Endothelial cell (in vitro differentiated cells): ENCODE data around the gene KLB. TPM values are rescaled to one million over a fixed set of nuclear protein-coding genes. Genes with fewer than 3 reads are reported as not detected.
"Not testable (repeated sequence)": the region's sequence is repeated elsewhere in the genome, so short reads cannot be mapped to it uniquely, and the experiment has no call there.

ENCODE experiments used
- DNase-seq: peaks from one replicate; pipeline ENCODE4 v3.0.0; 2021; ENCODE audit warnings: low spot score
- H3K27ac Mint-ChIP-seq: one replicate; pipeline ENCODE4 v1.8.0; 2021; ENCODE audit warnings: mixed read lengths, inconsistent platforms; ENCODE audit not compliant: unreplicated experiment
- H3K27me3 Mint-ChIP-seq: one replicate; pipeline ENCODE4 v1.8.0; 2021; ENCODE audit warnings: mild to moderate bottlenecking, moderate library complexity, mixed read lengths, inconsistent platforms; ENCODE audit not compliant: unreplicated experiment
- H3K36me3 Mint-ChIP-seq: one replicate; pipeline ENCODE4 v1.8.0; 2021; ENCODE audit warnings: mild to moderate bottlenecking, low read depth, mixed read lengths, inconsistent platforms; ENCODE audit not compliant: unreplicated experiment
- H3K4me1 Mint-ChIP-seq: one replicate; pipeline ENCODE4 v1.8.0; 2021; ENCODE audit warnings: mild to moderate bottlenecking, mixed read lengths, inconsistent platforms; ENCODE audit not compliant: unreplicated experiment
- H3K4me3 Mint-ChIP-seq: one replicate; pipeline ENCODE4 v1.8.0; 2021; ENCODE audit warnings: mild to moderate bottlenecking, mixed read lengths, inconsistent platforms; ENCODE audit not compliant: unreplicated experiment
- H3K9me3 Mint-ChIP-seq: one replicate; pipeline ENCODE4 v1.8.0; 2021; ENCODE audit warnings: mixed read lengths, inconsistent platforms; ENCODE audit not compliant: unreplicated experiment
- long read RNA-seq: library from polyadenylated mRNA; unstranded; transcript quantifications from one replicate; pipeline ENCODE4 v2.0.0, GENCODE V29; 2020; ENCODE audit not compliant: unreplicated experiment
- total RNA-seq: library from RNA; stranded (reverse); fragmentation: NEBNext Ultra II Directional; extraction: Animal tissue kit (Norgen Biotek cat#: 25700); gene quantifications from one replicate; pipeline ENCODE4 v1.2.1, GENCODE V29; 2021; ENCODE audit not compliant: unreplicated experiment
- TF ChIP-seq, protein P1 (sequence below): fragments of 200-600 bp; sonication (generic); IDR thresholded peaks from one replicate; pipeline ENCODE4 v1.5.0; 2021; ENCODE audit warnings: antibody characterized with exemption; ENCODE audit not compliant: unreplicated experiment

Gene KLB
- total RNA-seq: not detected
- long read RNA-seq: 0 reads

DNA sequence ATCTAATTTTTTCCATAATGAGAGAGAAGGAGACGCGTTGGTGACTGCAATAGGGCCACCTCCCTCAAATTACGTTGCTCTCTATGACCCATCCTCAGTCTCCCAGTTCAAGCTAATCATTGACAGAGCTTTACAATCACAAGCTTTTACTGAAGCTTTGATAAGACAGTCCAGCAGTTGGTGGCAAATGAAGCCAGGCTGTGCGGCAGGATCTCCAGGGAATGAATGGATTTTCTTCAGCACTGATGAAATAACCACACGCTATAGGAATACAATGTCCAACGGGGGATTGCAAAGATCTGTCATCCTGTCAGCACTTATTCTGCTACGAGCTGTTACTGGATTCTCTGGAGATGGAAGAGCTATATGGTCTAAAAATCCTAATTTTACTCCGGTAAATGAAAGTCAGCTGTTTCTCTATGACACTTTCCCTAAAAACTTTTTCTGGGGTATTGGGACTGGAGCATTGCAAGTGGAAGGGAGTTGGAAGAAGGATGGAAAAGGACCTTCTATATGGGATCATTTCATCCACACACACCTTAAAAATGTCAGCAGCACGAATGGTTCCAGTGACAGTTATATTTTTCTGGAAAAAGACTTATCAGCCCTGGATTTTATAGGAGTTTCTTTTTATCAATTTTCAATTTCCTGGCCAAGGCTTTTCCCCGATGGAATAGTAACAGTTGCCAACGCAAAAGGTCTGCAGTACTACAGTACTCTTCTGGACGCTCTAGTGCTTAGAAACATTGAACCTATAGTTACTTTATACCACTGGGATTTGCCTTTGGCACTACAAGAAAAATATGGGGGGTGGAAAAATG lies at the start of gene KLB:
Gene KLB (plus strand): TSS at position 168 of the 821 bp plus-strand sequence. CDS start 20 bp downstream, at position 188.
- no peaks in the 10 kb centered on the region for H3K4me1 Mint-ChIP-seq
- no peaks in the 10 kb centered on the region for H3K36me3 Mint-ChIP-seq
- H3K27me3 Mint-ChIP-seq: no peaks in the 10 kb centered on the region
- no peak for DNase-seq
- TF ChIP-seq, protein P1, sequence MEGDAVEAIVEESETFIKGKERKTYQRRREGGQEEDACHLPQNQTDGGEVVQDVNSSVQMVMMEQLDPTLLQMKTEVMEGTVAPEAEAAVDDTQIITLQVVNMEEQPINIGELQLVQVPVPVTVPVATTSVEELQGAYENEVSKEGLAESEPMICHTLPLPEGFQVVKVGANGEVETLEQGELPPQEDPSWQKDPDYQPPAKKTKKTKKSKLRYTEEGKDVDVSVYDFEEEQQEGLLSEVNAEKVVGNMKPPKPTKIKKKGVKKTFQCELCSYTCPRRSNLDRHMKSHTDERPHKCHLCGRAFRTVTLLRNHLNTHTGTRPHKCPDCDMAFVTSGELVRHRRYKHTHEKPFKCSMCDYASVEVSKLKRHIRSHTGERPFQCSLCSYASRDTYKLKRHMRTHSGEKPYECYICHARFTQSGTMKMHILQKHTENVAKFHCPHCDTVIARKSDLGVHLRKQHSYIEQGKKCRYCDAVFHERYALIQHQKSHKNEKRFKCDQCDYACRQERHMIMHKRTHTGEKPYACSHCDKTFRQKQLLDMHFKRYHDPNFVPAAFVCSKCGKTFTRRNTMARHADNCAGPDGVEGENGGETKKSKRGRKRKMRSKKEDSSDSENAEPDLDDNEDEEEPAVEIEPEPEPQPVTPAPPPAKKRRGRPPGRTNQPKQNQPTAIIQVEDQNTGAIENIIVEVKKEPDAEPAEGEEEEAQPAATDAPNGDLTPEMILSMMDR: no peak
- H3K9me3 Mint-ChIP-seq: no peaks in the 10 kb centered on the region
- H3K4me3 Mint-ChIP-seq: no peak within 1 kb of the TSS
- no peak within 1 kb of the TSS for H3K27ac Mint-ChIP-seq

DNA sequence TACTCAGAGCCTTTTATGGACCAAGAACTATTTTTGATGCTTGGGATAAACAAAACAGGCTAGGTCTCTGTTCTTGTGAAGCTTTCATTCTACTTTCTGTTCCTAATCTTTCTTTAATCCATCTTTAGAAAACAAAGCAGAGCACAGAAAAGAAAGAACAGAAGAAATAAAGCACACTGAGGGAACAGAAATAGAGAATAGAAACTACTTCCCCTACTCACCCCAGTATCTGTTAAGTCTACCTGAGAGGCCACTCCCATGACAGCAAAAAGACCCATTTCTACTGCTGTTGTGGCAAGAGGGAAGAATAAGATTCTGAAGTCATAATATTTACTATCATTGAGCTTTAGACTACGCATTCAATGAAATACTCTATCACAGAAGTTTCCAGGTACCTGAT lies 49.7 kb upstream of the KLB start:
- TF ChIP-seq, protein P1: no peak
- Mint-ChIP-seq H3K27ac (no peak overlapping the region), H3K4me1 (peaks cover 7% of the 10 kb centered on the region)

DNA sequence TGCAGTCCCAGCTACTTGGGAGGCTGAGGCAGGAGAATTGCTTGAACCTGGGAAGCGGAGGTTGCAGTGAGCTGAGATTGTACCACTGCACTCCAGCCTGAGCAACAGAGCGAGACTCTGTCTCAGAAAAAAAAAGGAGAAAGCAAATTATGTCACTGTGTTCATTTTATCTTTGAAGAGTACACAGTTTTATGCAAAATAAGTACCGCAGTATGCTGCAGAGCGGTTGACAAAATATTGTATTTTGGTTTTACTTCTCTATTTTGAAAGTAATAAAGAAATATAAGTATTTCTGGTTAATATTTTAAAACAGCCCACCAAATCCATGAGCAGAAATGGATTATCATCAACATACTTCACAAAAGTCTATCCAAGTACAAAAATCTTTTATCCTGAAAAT lies 46.1 kb upstream of the KLB start:
- H3K9me3 Mint-ChIP-seq, H3K27me3 Mint-ChIP-seq, H3K36me3 Mint-ChIP-seq, H3K4me3 Mint-ChIP-seq, H3K4me1 Mint-ChIP-seq, H3K27ac Mint-ChIP-seq, DNase-seq: not testable (repeated sequence)

More for the DNA sequence above, 49.7 kb upstream of the KLB start:
- H3K36me3 Mint-ChIP-seq: no peaks in the 10 kb centered on the region
- no peak overlapping the region for H3K4me3 Mint-ChIP-seq
- H3K9me3 Mint-ChIP-seq: no peaks in the 10 kb centered on the region
- peaks cover 2% of the 10 kb centered on the region for H3K27me3 Mint-ChIP-seq
- DNase-seq: no peak

DNA sequence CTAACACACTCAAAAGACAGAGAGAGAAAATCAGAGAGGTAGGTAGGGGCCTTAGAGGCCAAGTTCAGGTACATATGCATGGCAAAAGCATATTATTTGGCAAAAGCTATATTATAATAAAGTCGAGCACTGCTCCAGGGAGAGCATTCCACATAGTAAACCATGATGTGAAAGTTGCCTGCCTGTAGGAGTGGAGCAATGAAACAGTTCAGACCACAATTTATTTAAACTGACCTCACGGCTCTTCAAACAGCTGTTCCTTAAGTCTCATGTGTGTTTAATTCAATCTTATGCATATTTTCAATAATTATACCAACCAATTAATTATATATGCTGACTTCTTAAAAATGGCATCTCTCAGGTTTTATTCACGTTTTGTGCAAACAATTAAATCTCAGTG lies 43.9 kb upstream of the KLB start:
- Mint-ChIP-seq H3K4me3 (no peak overlapping the region), H3K27ac (no peak overlapping the region), H3K9me3 (no peaks in the 10 kb centered on the region), H3K36me3 (no peaks in the 10 kb centered on the region), H3K4me1 (peaks cover 11% of the 10 kb centered on the region), H3K27me3 (peaks cover 2% of the 10 kb centered on the region)
- TF ChIP-seq, protein P1: no peak
- no peak for DNase-seq

DNA sequence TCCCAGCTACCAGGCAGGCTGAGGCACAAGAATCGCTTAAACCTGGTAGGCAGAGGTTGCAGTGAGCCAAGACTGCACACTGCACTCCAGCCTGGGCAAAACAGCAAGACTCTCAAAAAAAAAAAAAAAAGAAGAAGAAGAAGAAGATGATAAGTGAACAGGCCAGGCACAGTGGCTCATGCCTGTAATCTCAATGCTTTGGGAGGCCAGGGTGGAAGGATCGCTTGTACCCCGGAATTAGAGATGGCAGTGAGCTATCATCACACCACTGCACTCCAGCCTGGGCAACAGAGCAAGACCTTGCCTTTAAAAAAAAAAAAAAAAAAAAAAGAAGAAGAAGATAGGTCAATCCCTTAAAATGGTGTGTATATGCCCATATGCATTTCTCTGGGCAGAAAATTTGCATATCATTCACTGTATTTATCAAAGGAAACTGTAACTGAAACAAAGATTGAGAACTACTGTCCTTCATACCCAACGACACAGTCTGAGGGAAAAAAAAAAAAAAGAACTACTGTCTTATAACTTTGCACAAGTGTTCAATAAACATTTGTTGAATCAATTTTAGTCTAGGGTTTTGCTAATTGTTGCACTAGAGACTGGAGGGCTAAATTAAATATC lies 42.8 kb upstream of the KLB start:
- H3K36me3 Mint-ChIP-seq: no peaks in the 10 kb centered on the region
- TF ChIP-seq, protein P1: no peak
- DNase-seq: no peak
- peaks cover 11% of the 10 kb centered on the region for H3K4me1 Mint-ChIP-seq
- H3K27me3 Mint-ChIP-seq: peaks cover 2% of the 10 kb centered on the region
- no peaks in the 10 kb centered on the region for H3K9me3 Mint-ChIP-seq
- no peak overlapping the region for H3K4me3 Mint-ChIP-seq
- no peak overlapping the region for H3K27ac Mint-ChIP-seq
